KMS-11 (cell line): ENCODE data around the gene CRBN.

Experiments used
- H2AFZ ChIP-seq: fragments of 200-600 bp; sonication (generic); 2 replicates; pipeline ENCODE4 v1.6.1; 2016; ENCODE audit warnings: antibody characterized with exemption, mixed run types, low read depth
- H3K27ac ChIP-seq: fragments of 200-600 bp; sonication (generic); 2 replicates; pipeline ENCODE4 v1.6.1; 2016; ENCODE audit warnings: mild to moderate bottlenecking, mixed run types
- H3K27me3 ChIP-seq: fragments of 200-600 bp; sonication (generic); 2 replicates; pipeline ENCODE4 v1.6.1; 2017; ENCODE audit warnings: mild to moderate bottlenecking, low read depth, mixed run types, moderate library complexity; ENCODE audit not compliant: insufficient read depth
- H3K36me3 ChIP-seq: fragments of 200-600 bp; sonication (generic); 2 replicates; pipeline ENCODE4 v1.6.1; 2017; ENCODE audit warnings: mild to moderate bottlenecking, mixed run types; ENCODE audit not compliant: insufficient read depth
- H3K4me1 ChIP-seq: fragments of 200-600 bp; sonication (generic); 2 replicates; pipeline ENCODE4 v1.6.1; 2016; ENCODE audit warnings: mild to moderate bottlenecking, low read depth, mixed run types; ENCODE audit not compliant: poor library complexity, severe bottlenecking
- H3K4me2 ChIP-seq: fragments of 200-600 bp; sonication (generic); 2 replicates; pipeline ENCODE4 v1.7.0; 2016; ENCODE audit warnings: mild to moderate bottlenecking, mixed run types
- H3K4me3 ChIP-seq: fragments of 200-600 bp; sonication (generic); IDR thresholded peaks from 2 replicates; pipeline ENCODE4 v1.6.1; 2017; ENCODE audit warnings: low read depth, low read length, mixed read lengths; ENCODE audit not compliant: insufficient read depth
- H3K79me2 ChIP-seq: fragments of 200-600 bp; sonication (generic); 2 replicates; pipeline ENCODE4 v1.6.1; 2016; ENCODE audit warnings: low read depth, mixed run types; ENCODE audit not compliant: insufficient read depth
- H3K9ac ChIP-seq: fragments of 200-600 bp; sonication (generic); 2 replicates; pipeline ENCODE4 v1.6.1; 2016; ENCODE audit warnings: mild to moderate bottlenecking, mixed run types
- H4K20me1 ChIP-seq: fragments of 200-600 bp; sonication (generic); 2 replicates; pipeline ENCODE4 v1.6.1; 2016; ENCODE audit warnings: mild to moderate bottlenecking, mixed run types; ENCODE audit not compliant: insufficient read depth
- TF ChIP-seq, protein P1 (sequence below): fragments of 200-600 bp; sonication (generic); conservative IDR thresholded peaks from 2 replicates; pipeline ENCODE4 v1.6.1; 2017; ENCODE audit warnings: low read depth, mild to moderate bottlenecking, antibody characterized with exemption, low read length, moderate library complexity, mixed read lengths

The CRBN gene

DNA sequence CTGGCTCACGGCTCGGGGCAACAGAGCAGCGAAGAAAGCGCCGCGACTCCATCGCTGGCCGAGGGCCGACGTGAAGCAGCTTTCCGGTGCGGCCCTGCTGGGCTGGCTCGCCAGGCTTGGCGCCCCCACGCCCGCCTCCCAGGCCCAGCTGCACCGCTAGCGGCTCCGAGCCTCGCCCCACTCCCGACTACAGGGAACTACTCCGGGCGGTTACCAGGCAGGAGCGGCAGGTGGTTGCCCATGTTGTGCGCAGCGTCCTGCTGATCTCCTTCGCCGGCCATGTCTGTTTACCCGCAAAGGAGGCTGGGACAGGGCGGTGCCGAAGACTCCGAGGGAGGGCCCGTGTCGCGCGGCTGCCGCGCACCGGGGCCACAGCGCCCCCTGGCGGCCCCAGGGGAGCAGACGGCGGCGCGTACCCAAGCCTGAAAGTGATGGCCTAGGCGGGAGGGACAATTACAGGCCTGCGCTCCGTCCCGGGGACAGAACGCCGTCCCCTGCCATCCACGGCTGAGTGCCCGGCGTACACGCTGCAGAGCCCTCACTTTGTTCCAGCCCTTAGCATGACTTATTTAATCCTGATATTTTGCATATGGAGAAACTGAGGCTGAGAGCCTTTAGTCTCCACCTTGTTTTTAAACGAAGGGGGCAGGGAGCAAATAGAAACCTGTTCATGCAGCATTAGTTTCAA, at the start of gene CRBN:
CRBN (minus strand) TSS at position 285 of the 688 bp plus-strand sequence; CDS start at position 281, 4 bp downstream.
- Histone ChIP-seq H3K36me3 (no peaks in the 10 kb centered on the region), H3K9ac (peak within 1 kb of the TSS; percentile 65; the same call in 1 of the 2 replicates), H3K4me3 (peak within 1 kb of the TSS; percentile 36), H2AFZ (peak within 1 kb of the TSS; percentile 75), H3K4me2 (peak within 1 kb of the TSS; percentile 84), H3K27ac (peak within 1 kb of the TSS; percentile 22; the same call in 1 of the 2 replicates), H3K27me3 (no peaks in the 10 kb centered on the region), H3K4me1 (peaks cover 9% of the 10 kb centered on the region), H3K79me2 (peaks cover 22% of the 10 kb centered on the region; the same call in 1 of the 2 replicates), H4K20me1 (no peaks in the 10 kb centered on the region)
- TF ChIP-seq, protein P1, sequence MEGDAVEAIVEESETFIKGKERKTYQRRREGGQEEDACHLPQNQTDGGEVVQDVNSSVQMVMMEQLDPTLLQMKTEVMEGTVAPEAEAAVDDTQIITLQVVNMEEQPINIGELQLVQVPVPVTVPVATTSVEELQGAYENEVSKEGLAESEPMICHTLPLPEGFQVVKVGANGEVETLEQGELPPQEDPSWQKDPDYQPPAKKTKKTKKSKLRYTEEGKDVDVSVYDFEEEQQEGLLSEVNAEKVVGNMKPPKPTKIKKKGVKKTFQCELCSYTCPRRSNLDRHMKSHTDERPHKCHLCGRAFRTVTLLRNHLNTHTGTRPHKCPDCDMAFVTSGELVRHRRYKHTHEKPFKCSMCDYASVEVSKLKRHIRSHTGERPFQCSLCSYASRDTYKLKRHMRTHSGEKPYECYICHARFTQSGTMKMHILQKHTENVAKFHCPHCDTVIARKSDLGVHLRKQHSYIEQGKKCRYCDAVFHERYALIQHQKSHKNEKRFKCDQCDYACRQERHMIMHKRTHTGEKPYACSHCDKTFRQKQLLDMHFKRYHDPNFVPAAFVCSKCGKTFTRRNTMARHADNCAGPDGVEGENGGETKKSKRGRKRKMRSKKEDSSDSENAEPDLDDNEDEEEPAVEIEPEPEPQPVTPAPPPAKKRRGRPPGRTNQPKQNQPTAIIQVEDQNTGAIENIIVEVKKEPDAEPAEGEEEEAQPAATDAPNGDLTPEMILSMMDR, result peak; percentile 79

DNA sequence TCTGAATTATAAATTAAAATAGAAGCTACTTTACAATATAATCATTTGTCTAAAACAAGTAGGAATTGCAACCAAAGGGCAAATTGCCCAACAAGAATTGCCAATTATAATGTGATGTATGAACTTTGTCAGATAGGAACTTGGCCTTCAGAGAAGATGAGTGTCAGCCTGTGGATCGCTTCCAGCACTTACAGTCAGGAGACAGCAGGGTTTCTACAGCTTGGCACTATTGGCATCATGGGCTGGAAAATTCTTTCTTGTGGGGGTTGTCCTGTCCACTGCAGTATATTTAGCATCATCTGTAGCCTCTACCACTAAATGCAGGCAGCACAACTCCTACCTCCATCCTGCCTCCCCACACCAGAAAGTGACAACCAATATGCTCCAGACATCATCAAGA, 48.1 kb upstream of the CRBN start:
- H3K4me3 ChIP-seq, result no peak overlapping the region
- H2AFZ ChIP-seq, result no peak overlapping the region
- H3K27ac ChIP-seq, result no peak overlapping the region
- H3K79me2 ChIP-seq, result no peaks in the 10 kb centered on the region
- no peaks in the 10 kb centered on the region for H4K20me1 ChIP-seq
- no peaks in the 10 kb centered on the region for H3K4me1 ChIP-seq
- no peaks in the 10 kb centered on the region for H3K36me3 ChIP-seq
- no peak overlapping the region for H3K4me2 ChIP-seq
- no peaks in the 10 kb centered on the region for H3K27me3 ChIP-seq
- TF ChIP-seq, protein P1, result no peak
- H3K9ac ChIP-seq, result no peak overlapping the region

DNA sequence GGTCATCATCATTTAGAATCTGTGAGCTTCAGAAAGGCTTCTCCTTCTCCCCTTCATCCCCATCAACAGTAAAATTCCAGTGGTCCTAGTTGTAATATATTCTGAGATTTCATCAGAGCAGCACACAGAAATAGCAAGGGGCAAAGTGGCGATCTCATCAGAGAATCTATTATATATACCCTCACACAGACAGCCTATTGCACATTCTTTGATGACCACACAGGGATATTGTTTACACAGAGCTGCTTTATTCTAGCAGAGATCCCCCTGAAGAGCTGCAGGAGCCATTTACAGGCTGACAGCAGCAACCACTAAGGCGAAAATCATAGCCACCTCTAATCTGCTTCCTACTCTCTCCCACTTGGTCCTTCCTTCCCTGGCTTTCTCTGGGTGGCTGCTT, 42.0 kb upstream of the CRBN start:
- H2AFZ ChIP-seq, result no peak overlapping the region
- H3K4me3 ChIP-seq, result no peak overlapping the region
- no peak overlapping the region for H3K9ac ChIP-seq
- TF ChIP-seq, protein P1, result no peak
- no peaks in the 10 kb centered on the region for H3K4me1 ChIP-seq
- no peak overlapping the region for H3K4me2 ChIP-seq
- no peaks in the 10 kb centered on the region for H4K20me1 ChIP-seq
- no peaks in the 10 kb centered on the region for H3K79me2 ChIP-seq
- H3K27ac ChIP-seq, result no peak overlapping the region
- H3K27me3 ChIP-seq, result no peaks in the 10 kb centered on the region
- no peaks in the 10 kb centered on the region for H3K36me3 ChIP-seq

DNA sequence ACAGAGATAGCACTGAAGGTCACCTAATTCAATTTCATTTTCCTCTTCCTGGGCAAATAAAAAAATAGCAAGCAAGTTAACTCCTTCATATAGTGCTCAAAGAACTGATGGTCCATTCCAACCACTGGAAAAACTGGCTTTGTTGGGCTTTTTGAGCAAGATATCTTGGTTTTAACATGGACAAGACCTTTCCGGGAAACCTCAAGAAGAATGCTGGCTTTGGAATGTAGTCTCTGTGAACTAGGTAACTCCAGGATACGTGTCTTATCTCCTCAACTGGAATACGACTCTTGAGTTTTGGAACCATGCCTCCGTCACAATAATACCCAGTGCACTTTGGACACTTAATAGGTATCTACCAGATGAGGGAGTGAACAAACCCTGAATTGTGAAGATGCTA, 36.9 kb upstream of the CRBN start:
- TF ChIP-seq, protein P1, result no peak
- Histone ChIP-seq H2AFZ (no peak overlapping the region), H3K79me2 (no peaks in the 10 kb centered on the region), H3K27me3 (no peaks in the 10 kb centered on the region), H3K27ac (no peak overlapping the region), H4K20me1 (no peaks in the 10 kb centered on the region), H3K9ac (no peak overlapping the region), H3K4me2 (no peak overlapping the region), H3K36me3 (no peaks in the 10 kb centered on the region), H3K4me1 (no peaks in the 10 kb centered on the region), H3K4me3 (no peak overlapping the region)
